SK-N-SH treated with all-trans-retinoic acid at 6 μM for 48 hours (cell line): ENCODE measurements around the gene PDLIM7.

Experiments
- ATAC-seq: fragments of 200-7000 bp; cut with Tn5 transposase; 3 replicates; pipeline ENCODE4 v1.9.1; 2020; ENCODE audit warnings: mild to moderate bottlenecking, moderate library complexity
- ARNTL ChIP-seq: fragments of 450-650 bp; formaldehyde crosslinking; IDR thresholded peaks from 2 replicates; pipeline ENCODE4 v1.5.0; 2020; ENCODE audit warnings: low read depth, mild to moderate bottlenecking, moderate library complexity, borderline replicate concordance
- CSDC2 ChIP-seq: fragments of 250-450 bp; sonication (Bioruptor Pico); IDR thresholded peaks from 2 replicates; pipeline ENCODE4 v1.5.0; 2020; ENCODE audit warnings: mild to moderate bottlenecking, moderate library complexity
- ESRRG ChIP-seq: fragments of 250-450 bp; sonication (Bioruptor Pico); IDR thresholded peaks from 2 replicates; pipeline ENCODE4 v1.6.1; 2021; ENCODE audit warnings: mild to moderate bottlenecking
- GLIS3 ChIP-seq: fragments of 250-450 bp; sonication (Bioruptor Pico); IDR thresholded peaks from 2 replicates; pipeline ENCODE4 v1.5.0; 2020; ENCODE audit warnings: mild to moderate bottlenecking, moderate library complexity
- ISL1 ChIP-seq: fragments of 250-450 bp; sonication (Bioruptor Pico); IDR thresholded peaks from 2 replicates; pipeline ENCODE4 v2.1.2; 2022; ENCODE audit warnings: mild to moderate bottlenecking, moderate library complexity
- PPARA ChIP-seq: fragments of 250-450 bp; sonication (Bioruptor Pico); IDR thresholded peaks from 2 replicates; pipeline ENCODE4 v1.5.0; 2020; ENCODE audit warnings: mild to moderate bottlenecking, borderline replicate concordance
- RARB ChIP-seq: fragments of 250-450 bp; sonication (Bioruptor Pico); IDR thresholded peaks from 2 replicates; pipeline ENCODE4 v1.8.0; 2021; ENCODE audit warnings: mild to moderate bottlenecking, moderate library complexity
- TCF4 ChIP-seq: fragments of 250-450 bp; sonication (Bioruptor Pico); IDR thresholded peaks from 2 replicates; pipeline ENCODE4 v1.8.0; 2021; ENCODE audit warnings: mild to moderate bottlenecking, moderate library complexity, borderline replicate concordance
- TOX ChIP-seq: fragments of 250-450 bp; sonication (Bioruptor Pico); IDR thresholded peaks from 2 replicates; pipeline ENCODE4 v1.8.0; 2021; ENCODE audit warnings: mild to moderate bottlenecking, moderate library complexity, borderline replicate concordance
- ZFP3 ChIP-seq: fragments of 250-450 bp; sonication (Bioruptor Pico); IDR thresholded peaks from 2 replicates; pipeline ENCODE4 v1.5.0; 2020; ENCODE audit warnings: mild to moderate bottlenecking, moderate library complexity
- ZFP30 ChIP-seq: fragments of 450-650 bp; formaldehyde crosslinking; IDR thresholded peaks from 2 replicates; pipeline ENCODE4 v1.5.0; 2022; ENCODE audit warnings: mild to moderate bottlenecking, moderate library complexity
- ZNF565 ChIP-seq: fragments of 450-650 bp; formaldehyde crosslinking; conservative IDR thresholded peaks from 2 replicates; pipeline ENCODE4 v1.5.0; 2020; ENCODE audit warnings: low read depth, mild to moderate bottlenecking, moderate library complexity
- ZNF70 ChIP-seq: fragments of 450-650 bp; formaldehyde crosslinking; IDR thresholded peaks from 2 replicates; pipeline ENCODE4 v1.5.0; 2020; ENCODE audit warnings: mild to moderate bottlenecking, moderate library complexity
- ZNF8 ChIP-seq: fragments of 450-650 bp; formaldehyde crosslinking; IDR thresholded peaks from 2 replicates; pipeline ENCODE4 v1.5.0; 2020; ENCODE audit warnings: mild to moderate bottlenecking, moderate library complexity
- TF ChIP-seq, protein P1 (sequence below): fragments of 250-450 bp; sonication (Bioruptor Pico); IDR thresholded peaks from 2 replicates; pipeline ENCODE4 v1.8.0; 2021; ENCODE audit warnings: low read depth, mild to moderate bottlenecking, moderate library complexity, borderline replicate concordance
- TF ChIP-seq, protein P2 (sequence below): fragments of 250-450 bp; sonication (Bioruptor Pico); IDR thresholded peaks from 2 replicates; pipeline ENCODE4 v1.5.1; 2021; ENCODE audit warnings: mild to moderate bottlenecking, moderate library complexity
- TF ChIP-seq, protein P3 (sequence below): fragments of 250-450 bp; sonication (Bioruptor Pico); IDR thresholded peaks from 2 replicates; pipeline ENCODE4 v1.5.0; 2020; ENCODE audit warnings: mild to moderate bottlenecking, moderate library complexity
- TF ChIP-seq, protein P4 (sequence below): fragments of 250-450 bp; sonication (Bioruptor Pico); IDR thresholded peaks from 2 replicates; pipeline ENCODE4 v1.8.0; 2020; ENCODE audit warnings: mild to moderate bottlenecking, moderate library complexity, borderline replicate concordance

The PDLIM7 gene

DNA sequence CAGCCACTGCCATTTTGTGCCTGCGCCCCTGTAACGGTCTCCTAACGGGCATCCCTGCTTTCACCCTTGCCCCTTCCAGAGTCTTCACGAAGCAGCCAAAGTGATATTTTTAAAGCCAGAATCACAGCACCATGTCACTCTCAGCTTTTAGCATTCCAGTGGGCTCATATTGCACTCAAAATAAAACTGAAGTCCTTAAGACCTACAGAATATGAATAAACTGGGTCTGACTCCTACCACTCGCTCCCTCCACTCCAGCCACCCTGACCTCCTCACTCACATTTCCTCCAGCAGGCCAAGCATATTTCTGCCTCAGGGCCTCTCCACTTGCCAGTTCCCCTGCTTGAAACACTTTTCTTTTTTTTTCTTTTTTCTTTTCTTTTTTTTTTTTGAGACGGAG lies 2.4 kb upstream of the PDLIM7 start:
- TF ChIP-seq ZFP3 (no peak), GLIS3 (CRISPR knock-in tag) (no peak), TCF4 (CRISPR knock-in tag) (no peak)
- TF ChIP-seq, protein P1, sequence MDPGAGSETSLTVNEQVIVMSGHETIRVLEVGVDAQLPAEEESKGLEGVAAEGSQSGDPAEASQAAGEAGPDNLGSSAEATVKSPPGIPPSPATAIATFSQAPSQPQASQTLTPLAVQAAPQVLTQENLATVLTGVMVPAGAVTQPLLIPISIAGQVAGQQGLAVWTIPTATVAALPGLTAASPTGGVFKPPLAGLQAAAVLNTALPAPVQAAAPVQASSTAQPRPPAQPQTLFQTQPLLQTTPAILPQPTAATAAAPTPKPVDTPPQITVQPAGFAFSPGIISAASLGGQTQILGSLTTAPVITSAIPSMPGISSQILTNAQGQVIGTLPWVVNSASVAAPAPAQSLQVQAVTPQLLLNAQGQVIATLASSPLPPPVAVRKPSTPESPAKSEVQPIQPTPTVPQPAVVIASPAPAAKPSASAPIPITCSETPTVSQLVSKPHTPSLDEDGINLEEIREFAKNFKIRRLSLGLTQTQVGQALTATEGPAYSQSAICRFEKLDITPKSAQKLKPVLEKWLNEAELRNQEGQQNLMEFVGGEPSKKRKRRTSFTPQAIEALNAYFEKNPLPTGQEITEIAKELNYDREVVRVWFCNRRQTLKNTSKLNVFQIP (CRISPR knock-in tag): no peak
- TF ChIP-seq, protein P2, sequence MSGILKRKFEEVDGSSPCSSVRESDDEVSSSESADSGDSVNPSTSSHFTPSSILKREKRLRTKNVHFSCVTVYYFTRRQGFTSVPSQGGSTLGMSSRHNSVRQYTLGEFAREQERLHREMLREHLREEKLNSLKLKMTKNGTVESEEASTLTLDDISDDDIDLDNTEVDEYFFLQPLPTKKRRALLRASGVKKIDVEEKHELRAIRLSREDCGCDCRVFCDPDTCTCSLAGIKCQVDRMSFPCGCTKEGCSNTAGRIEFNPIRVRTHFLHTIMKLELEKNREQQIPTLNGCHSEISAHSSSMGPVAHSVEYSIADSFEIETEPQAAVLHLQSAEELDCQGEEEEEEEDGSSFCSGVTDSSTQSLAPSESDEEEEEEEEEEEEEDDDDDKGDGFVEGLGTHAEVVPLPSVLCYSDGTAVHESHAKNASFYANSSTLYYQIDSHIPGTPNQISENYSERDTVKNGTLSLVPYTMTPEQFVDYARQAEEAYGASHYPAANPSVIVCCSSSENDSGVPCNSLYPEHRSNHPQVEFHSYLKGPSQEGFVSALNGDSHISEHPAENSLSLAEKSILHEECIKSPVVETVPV (CRISPR knock-in tag): no peak
- ATAC-seq: no peak

DNA sequence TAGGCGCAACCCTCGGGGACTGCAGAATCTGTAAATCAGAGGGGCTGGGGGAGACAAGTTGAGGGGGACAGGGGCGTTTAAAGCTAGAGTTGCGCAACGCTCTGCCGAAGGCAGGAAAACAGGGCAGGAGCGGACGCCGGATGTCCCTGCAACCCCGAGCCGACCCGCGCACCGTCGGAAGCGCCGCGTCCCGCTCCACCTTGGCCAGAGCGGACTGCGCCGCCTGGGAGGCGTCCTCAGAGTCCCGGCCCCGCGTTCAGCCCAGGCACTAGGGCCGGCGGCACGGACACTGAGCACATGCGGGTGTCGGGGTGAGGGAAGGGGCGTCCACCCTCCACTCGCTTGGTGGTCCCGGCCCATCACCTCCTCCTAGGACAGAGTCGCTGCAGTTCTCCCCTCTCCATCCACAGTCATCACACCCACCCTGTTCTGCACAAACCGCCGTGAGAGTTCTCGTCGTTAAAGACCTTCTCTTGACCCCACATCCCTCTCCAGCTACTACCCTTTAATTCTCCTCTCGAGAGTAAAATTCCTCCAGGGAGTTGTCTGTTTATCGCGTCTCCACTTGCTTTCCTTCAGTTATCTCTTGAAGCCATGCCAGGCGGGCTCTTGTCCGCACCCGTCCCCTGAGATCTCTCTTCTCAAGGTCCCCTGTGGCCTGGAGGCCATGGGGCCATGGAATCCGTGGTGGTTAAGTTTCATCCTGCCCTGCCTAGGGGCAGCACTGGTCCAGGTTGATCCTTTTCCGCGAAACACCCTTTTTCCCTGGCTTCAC lies 796 bp upstream of the PDLIM7 start:
- no peak for ATAC-seq
- TF ChIP-seq ISL1 (no peak), PPARA (CRISPR knock-in tag) (no peak), ZNF70 (no peak), ESRRG (no peak), ZFP30 (CRISPR knock-in tag) (no peak), ZNF8 (CRISPR knock-in tag) (no peak), CSDC2 (no peak), ZFP3 (no peak), RARB (CRISPR knock-in tag) (no peak), ZNF565 (CRISPR knock-in tag) (no peak), GLIS3 (CRISPR knock-in tag) (no peak), TOX (no peak), ARNTL (CRISPR knock-in tag) (no peak)
- TF ChIP-seq, protein P1 (CRISPR knock-in tag): no peak
- TF ChIP-seq, protein P3, sequence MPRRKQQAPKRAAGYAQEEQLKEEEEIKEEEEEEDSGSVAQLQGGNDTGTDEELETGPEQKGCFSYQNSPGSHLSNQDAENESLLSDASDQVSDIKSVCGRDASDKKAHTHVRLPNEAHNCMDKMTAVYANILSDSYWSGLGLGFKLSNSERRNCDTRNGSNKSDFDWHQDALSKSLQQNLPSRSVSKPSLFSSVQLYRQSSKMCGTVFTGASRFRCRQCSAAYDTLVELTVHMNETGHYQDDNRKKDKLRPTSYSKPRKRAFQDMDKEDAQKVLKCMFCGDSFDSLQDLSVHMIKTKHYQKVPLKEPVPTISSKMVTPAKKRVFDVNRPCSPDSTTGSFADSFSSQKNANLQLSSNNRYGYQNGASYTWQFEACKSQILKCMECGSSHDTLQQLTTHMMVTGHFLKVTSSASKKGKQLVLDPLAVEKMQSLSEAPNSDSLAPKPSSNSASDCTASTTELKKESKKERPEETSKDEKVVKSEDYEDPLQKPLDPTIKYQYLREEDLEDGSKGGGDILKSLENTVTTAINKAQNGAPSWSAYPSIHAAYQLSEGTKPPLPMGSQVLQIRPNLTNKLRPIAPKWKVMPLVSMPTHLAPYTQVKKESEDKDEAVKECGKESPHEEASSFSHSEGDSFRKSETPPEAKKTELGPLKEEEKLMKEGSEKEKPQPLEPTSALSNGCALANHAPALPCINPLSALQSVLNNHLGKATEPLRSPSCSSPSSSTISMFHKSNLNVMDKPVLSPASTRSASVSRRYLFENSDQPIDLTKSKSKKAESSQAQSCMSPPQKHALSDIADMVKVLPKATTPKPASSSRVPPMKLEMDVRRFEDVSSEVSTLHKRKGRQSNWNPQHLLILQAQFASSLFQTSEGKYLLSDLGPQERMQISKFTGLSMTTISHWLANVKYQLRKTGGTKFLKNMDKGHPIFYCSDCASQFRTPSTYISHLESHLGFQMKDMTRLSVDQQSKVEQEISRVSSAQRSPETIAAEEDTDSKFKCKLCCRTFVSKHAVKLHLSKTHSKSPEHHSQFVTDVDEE: no peak
- TF ChIP-seq, protein P4, sequence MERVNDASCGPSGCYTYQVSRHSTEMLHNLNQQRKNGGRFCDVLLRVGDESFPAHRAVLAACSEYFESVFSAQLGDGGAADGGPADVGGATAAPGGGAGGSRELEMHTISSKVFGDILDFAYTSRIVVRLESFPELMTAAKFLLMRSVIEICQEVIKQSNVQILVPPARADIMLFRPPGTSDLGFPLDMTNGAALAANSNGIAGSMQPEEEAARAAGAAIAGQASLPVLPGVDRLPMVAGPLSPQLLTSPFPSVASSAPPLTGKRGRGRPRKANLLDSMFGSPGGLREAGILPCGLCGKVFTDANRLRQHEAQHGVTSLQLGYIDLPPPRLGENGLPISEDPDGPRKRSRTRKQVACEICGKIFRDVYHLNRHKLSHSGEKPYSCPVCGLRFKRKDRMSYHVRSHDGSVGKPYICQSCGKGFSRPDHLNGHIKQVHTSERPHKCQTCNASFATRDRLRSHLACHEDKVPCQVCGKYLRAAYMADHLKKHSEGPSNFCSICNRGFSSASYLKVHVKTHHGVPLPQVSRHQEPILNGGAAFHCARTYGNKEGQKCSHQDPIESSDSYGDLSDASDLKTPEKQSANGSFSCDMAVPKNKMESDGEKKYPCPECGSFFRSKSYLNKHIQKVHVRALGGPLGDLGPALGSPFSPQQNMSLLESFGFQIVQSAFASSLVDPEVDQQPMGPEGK (CRISPR knock-in tag): no peak

DNA sequence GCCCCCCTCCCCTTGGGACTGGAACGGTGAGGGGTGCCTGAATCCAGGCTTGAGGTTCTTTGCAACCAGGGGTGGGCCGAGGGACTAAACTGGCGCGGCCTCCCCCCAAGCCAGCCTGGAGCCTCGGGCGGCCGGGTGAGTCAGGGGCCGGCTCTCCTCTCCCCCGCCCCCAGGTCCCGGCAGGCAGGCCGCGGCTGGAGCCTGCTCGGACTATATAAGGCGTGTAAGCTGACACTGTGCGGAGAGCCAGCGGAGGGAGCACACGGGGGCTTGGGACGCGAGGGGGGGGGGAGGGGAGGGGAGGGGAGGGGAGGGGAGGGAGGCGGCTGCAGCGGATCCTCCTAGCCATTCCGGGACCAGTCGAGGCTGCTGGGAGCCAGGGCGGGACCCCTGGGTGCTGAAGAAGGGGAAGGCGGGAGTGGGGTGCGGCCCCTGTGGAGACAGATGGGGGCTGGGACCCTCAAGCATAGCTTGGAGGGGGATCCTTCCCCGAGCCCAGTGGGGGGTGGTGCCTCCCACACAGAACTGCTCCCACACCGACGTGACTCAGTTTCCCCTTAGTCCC lies 595 bp downstream of the PDLIM7 start:
- peak; percentile 66 for ATAC-seq
- TF ChIP-seq ZNF8 (CRISPR knock-in tag) (no peak), ARNTL (CRISPR knock-in tag) (no peak)
- TF ChIP-seq, protein P4 (CRISPR knock-in tag): peak; percentile 34; the same call in 1 of the 2 replicates
